SHP77 (cell line): ENCODE measurements around the gene HUS1.
"Not testable (repeated sequence)": the region's sequence is repeated elsewhere in the genome, so short reads cannot be mapped to it uniquely, and the experiment has no call there.

Source experiments
- DNase-seq, 2 experiments: peaks; one replicate each; lab custom pipeline; 2025; lab: John Stamatoyannopoulos, UW

HUS1 gene

GRCh38 chr7:47944536-47945260 lies 34.7 kb downstream of the HUS1 start:
- DNase-seq: no peak

DNA sequence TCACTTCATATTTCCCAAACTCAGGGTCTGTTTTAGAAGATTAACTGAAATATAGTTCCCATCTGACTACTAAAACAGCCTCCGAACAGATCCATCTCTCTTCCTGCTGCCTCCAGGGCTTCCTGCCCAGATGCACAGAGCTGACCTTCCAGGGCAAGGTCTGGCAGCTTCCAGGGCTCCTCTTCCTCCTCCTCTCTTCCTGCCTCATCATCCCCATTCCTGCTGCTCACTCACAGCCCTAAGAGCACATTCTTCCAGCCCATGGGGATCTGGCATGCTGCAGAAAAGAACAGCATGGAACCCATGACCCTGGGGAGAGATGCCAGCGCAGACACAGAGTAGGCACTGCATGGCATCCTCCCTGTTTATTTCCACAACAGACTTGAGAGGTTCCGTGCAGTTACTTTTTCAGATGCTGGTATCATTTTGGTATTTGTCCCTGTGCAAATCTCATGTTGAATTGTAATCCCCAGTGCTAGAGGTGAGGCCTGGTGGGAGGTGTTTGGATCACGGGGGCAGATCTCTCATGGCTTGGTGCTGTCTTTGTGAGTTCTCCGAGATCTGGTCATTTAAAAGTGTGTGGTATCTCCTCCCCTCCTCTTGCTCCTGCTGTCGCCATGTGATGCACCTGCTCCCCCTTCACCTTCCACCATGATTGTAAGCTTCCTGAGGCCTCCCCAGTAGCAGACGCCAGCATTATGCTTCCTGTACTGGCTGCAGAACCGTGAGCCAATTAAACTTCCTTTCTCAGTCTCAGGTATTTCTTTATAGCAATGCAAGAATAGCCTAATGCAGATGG lies 35.5 kb downstream of the HUS1 start:
- DNase-seq: no peak

GRCh38 chr7:47942651-47943050 lies 36.8 kb downstream of the HUS1 start:
- not testable (repeated sequence) for DNase-seq

- DNase-seq: no peak
Measured at GRCh38 chr7:47942132-47942531, 37.3 kb downstream of the HUS1 start.

DNA sequence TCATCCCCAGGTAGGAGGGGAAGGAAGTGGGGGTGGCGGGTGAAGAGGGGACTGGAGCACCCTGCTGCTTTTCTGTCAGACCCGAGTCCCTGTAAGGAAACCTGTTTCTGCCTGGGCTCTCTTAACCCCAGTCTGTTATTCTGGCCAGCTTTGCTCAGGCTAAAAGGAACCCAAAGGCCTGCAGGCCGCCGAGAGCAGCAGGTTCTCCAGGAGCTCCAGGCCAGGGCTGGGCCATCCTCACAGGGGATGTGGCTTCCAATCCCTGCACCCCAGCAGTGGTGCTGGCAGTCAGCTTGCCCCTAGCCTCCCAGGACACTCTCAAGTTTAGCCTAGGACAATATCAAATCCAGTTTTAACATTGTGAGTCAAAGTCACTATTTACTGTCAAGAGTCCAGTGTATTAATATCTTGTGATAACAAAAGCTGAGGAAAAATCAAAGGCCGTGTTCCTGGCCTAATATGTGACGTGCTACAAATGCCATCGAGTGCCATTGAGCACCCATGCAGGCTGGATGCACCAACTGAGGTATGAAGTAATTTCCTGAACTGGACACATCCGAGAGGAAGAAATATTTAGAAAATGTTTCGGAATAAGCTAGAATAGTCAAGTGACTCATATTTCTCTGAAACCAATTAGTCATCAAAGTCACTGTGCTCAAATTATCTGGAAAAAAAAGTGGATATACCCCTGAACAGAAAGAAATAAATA lies 38.1 kb downstream of the HUS1 start:
- DNase-seq: no peak

GRCh38 chr7:47940088-47941013 lies 39.1 kb downstream of the HUS1 start:
- no peak for DNase-seq

GRCh38 chr7:47939425-47940036 lies 39.9 kb downstream of the HUS1 start:
- DNase-seq: no peak

DNA sequence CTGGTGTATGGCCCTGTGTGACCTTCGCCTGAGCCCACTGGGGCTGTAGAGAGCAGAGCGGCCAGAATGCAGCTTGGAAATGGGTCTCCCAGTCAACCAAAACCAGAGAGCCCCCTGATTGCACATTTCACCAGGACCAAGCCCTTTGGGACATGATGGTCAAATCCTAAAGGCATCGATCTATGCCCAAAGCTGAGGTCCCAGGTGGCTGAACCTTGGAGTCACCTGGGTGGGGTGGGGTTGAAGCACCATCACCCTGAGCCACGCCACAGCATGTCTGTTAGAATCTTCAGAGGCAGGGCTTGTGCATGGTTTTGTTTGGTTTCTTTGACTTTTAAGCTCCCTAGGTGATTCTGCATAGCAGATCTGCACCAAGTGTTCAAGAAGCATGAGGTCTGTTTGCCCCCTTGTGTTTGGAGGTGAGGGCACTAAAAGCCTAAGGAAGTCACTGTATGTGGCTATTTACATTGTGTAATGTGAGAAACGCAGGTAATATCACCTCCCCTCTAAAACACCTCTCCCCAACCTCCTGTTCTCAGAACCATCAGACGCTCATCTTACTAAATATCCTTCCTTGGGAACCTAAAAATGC lies 40.7 kb downstream of the HUS1 start:
- no peak for DNase-seq

DNA sequence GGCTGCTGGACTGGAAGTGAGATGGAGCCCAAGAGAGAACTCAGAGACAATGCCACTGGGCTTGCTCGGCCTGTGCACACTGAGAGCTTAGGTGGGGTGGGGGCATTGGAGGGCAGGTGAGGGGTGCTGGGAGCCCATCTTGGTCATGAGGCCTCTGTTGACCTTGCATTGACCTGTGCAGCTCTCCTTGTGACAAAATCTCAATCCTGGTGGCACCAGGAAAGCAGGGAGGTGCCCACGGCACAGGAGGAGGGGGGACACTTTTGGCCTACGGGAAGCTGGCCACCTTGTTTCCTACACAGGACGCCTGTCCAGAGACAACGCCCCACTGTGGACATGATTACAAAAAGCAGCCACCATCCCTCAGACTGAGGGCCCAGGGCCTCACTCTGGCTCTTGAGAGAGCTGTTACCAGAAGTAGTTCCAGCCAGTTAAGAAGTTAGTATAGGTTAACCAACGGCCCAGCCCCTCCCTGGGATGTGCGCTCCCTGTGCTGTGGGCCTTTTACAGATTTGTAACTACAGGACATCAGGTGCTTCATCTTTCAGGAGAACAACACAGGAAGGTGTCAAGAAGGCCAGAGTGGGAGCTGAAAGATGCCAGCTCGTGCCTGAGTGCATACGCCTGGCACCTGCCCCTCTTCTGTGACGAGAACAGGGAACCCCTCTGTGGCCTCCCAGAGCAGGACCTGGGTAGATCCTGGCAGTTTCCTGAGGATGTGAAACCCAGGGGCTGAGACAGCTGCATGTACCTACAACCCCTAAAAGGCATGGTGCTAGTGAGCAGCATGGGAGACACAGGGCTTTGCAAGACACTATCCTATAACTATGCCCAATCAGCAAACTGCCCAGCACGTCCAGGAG lies 41.5 kb downstream of the HUS1 start:
- DNase-seq: no peak

DNA sequence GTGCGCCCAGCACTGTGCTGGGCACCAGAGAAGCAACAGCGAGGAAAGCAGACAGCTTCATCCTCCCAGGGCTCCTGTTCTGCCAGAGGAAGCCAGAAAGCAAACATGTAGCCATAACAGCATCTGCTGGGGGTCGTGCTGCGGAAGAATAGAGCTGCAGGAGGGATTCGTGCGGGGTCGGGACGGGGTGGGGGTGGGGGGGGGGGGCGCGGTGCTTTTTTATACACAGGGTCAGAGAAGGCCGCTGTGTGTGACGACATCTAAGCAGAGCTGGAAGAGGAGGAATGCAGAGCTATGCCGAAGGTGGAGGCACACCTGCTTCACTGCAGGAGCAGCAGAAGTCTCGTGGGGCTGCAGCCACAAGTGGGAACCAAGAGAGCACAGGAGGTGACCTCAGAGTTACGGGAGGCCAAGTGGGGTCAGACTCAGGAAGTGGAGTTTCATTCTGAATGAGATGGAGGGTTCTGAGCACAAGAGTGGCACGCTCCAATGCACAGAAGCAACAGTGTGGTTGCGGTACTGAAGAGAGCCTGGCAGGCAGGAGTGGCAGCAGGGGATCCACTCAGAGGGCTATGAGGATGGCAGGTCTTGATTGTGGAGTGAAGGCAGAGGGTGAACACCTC lies 42.2 kb downstream of the HUS1 start:
- DNase-seq: no peak

GRCh38 chr7:47936323-47936722 lies 43.1 kb downstream of the HUS1 start:
- DNase-seq: no peak

DNA sequence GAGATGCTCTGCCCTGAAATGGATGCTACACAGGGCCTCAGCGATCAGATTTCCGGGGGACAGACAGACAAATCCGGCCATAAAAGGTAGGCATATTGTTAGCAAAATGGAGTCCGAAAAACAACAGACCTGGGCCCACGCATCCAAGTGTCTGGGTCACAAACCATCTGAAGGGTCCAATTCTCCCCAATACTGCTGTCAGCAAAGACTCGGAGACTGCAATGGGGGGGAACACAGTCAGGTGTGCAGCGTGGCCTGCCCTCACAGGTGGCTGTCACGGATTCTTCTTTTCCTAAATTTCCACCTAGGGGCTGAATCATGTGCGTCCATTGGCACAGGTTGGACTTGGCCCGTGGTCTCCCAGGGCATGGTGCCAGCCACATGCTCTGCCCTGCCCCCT lies 44.1 kb downstream of the HUS1 start:
- no peak for DNase-seq

DNA sequence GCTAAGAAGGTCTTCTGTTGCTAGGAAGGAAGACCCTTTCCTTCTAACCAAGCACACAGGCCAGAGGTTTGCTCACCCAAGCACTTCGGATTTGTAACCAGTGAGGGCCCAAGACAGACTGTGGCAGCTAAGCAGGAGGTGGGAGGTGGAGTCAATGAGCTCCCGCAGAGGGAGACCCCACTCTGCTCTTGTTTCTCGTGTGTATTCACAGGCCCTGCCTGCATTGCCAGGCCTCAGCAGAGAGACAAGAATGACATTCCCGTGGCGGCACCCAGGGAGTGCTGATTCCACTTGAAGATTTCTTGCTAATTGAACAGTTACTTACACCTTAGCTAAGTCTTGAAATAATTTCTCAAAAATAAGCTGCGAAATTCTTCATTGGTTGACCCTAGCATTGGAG lies 44.6 kb downstream of the HUS1 start:
- DNase-seq: no peak

- no peak for DNase-seq
Measured at GRCh38 chr7:47933215-47933614, 46.2 kb downstream of the HUS1 start.

- no peak for DNase-seq
Measured at GRCh38 chr7:47932466-47933037, 46.9 kb downstream of the HUS1 start.

- no peak for DNase-seq
Measured at GRCh38 chr7:47932016-47932415, 47.4 kb downstream of the HUS1 start.

- DNase-seq: no peak
Measured at GRCh38 chr7:47931005-47932004, 48.1 kb downstream of the HUS1 start.

DNA sequence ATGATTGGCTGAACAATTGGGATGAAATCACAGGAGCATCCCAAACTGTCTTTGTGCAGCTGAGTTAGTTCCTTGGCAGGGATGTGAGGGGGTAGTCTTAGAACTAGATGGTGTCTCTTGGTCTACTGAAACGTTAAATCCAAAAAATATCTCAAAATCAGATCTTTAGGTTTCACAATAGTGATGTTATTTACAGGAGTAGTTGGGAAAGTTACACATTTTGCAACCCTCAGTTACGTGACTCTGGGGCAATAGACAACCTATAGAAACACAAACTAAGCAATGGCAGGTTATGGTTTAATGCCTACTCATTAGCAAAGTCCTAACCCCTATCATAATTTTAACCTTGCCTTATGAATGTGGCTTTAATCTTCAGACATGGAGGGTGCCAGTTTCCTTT lies 55.1 kb downstream of the HUS1 start:
- DNase-seq: no peak
